ACC112 (cell line): ENCODE data around the gene KCNK10.
A peak's percentile ranks its signal among the peaks of the same experiment; 100 is the strongest.

Source experiments
- H2AFZ ChIP-seq: fragments of 200-600 bp; sonication (generic); one replicate; pipeline ENCODE4 v1.6.0; 2017; ENCODE audit warnings: antibody characterized with exemption, low read length; ENCODE audit not compliant: unreplicated experiment
- H3K27ac ChIP-seq: fragments of 200-600 bp; sonication (generic); 2 replicates; pipeline ENCODE4 v1.5.1; 2014; ENCODE audit warnings: low read depth, mild to moderate bottlenecking, antibody characterized with exemption, low read length, moderate library complexity
- H3K27me3 ChIP-seq: fragments of 200-600 bp; sonication (generic); 2 replicates; pipeline ENCODE4 v1.6.1; 2014; ENCODE audit warnings: mild to moderate bottlenecking, antibody characterized with exemption, low read length, moderate library complexity, mixed read lengths; ENCODE audit not compliant: insufficient read depth
- H3K36me3 ChIP-seq: fragments of 200-600 bp; sonication (generic); 2 replicates; pipeline ENCODE4 v1.6.1; 2016; ENCODE audit warnings: mild to moderate bottlenecking, antibody characterized with exemption, low read length, moderate library complexity, mixed read lengths; ENCODE audit not compliant: insufficient read depth
- H3K4me1 ChIP-seq: fragments of 200-600 bp; sonication (generic); one replicate; pipeline ENCODE4 v1.6.1; 2016; ENCODE audit warnings: low read length, mixed read lengths; ENCODE audit not compliant: insufficient read depth, unreplicated experiment, control insufficient read depth
- H3K4me3 ChIP-seq: fragments of 200-600 bp; sonication (generic); 2 replicates; pipeline ENCODE4 v1.5.1; 2014; ENCODE audit warnings: mild to moderate bottlenecking, low read depth, low read length
- H3K79me2 ChIP-seq: fragments of 200-600 bp; sonication (generic); one replicate; pipeline ENCODE4 v1.6.0; 2016; ENCODE audit warnings: low read length; ENCODE audit not compliant: control insufficient read depth, unreplicated experiment, insufficient read depth

Gene KCNK10

DNA sequence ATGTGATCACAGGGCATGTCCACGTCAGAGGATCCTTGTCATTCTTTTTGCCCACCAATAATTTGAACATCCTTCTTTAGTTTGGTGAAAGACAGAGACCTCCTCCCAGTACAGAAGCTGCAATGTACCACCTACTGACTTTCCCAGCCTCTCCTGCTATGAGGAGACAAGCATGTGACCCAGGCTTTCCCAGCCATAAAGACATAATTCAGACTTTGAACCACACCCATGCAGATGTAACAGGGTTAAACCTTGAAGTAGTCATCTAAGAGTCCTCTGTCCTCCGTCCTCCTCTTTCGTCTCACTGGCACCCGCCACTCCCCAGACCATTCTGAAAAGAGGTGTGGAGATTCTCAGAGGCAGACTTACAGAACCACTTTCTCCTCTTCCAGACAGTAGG is 120.8 kb downstream of the KCNK10 start:
- Histone ChIP-seq H3K27ac (no peak overlapping the region), H3K79me2 (no peaks in the 10 kb centered on the region), H3K4me1 (no peaks in the 10 kb centered on the region), H3K4me3 (no peak overlapping the region), H3K36me3 (no peaks in the 10 kb centered on the region), H3K27me3 (no peaks in the 10 kb centered on the region; the same call in 1 of the 2 replicates), H2AFZ (no peak overlapping the region)

DNA sequence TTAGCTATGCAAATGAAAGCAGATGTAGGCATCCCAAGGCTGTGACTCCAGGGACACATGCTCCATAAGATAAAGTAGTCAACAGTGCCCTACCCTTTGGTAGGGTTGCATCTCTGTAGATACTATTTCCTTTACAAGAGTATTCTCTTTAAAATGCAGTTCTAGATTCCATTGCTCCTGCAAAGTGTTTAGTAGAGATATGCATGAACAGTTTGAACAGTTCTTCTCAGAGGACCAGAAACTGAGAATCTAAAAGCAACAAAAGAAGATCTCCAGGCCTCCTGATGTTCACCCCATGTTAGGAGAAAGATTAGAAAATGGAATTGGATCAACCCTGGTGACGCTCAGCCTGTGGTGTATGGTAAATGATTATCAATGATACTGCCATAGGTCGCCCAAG is 121.2 kb downstream of the KCNK10 start:
- peaks cover 4% of the 10 kb centered on the region; the same call in 1 of the 2 replicates for H3K27me3 ChIP-seq
- no peak overlapping the region for H2AFZ ChIP-seq
- no peaks in the 10 kb centered on the region for H3K79me2 ChIP-seq
- H3K27ac ChIP-seq: no peak overlapping the region
- H3K4me3 ChIP-seq: no peak overlapping the region
- no peaks in the 10 kb centered on the region for H3K4me1 ChIP-seq
- H3K36me3 ChIP-seq: no peaks in the 10 kb centered on the region

DNA sequence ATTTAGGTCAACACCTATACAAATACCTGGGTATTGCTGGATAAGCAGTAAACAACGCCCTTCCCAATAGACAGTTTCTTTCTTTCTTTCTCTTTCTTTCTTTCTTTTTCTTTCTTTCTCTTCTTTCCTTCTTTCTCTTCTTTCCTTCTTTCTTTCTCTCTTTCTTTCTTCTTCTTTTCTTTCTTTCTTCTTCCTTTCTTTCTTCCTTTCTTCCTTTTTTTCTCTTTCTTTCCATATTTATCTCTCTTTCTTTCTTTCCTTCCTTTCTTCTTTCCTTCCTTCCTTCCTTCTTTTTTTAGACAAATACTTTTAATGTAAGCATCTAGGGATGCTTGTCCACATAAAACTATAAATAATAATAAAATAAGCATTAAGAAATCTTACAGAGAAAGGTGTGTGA is 123.2 kb downstream of the KCNK10 start:
- Histone ChIP-seq H3K27me3 (peaks cover 23% of the 10 kb centered on the region), H3K27ac (no peak overlapping the region), H3K4me3 (no peak overlapping the region), H2AFZ (no peak overlapping the region), H3K79me2 (no peaks in the 10 kb centered on the region), H3K36me3 (no peaks in the 10 kb centered on the region), H3K4me1 (no peaks in the 10 kb centered on the region)

DNA sequence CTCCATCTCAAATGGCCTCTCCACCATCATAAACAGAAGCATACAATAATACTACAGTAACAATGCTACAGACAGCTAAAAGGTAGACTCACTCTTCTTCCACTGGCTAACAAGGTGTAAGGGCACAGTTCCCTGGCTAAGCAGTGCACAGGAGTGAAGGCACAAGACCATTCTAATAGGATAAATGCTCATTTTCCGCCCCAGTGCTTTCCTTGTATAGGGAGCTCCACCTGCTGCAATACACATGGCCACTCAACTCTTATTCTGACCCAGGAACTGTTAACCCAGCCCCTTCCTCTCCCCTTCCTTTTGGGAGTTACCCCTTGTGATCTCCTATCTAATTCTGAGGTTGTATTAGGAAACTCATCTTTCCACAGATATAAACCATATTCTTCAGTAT is 124.6 kb downstream of the KCNK10 start:
- H2AFZ ChIP-seq: no peak overlapping the region
- no peaks in the 10 kb centered on the region for H3K36me3 ChIP-seq
- no peak overlapping the region for H3K27ac ChIP-seq
- no peaks in the 10 kb centered on the region for H3K79me2 ChIP-seq
- no peak overlapping the region for H3K4me3 ChIP-seq
- H3K4me1 ChIP-seq: no peaks in the 10 kb centered on the region
- peaks cover 38% of the 10 kb centered on the region for H3K27me3 ChIP-seq

DNA sequence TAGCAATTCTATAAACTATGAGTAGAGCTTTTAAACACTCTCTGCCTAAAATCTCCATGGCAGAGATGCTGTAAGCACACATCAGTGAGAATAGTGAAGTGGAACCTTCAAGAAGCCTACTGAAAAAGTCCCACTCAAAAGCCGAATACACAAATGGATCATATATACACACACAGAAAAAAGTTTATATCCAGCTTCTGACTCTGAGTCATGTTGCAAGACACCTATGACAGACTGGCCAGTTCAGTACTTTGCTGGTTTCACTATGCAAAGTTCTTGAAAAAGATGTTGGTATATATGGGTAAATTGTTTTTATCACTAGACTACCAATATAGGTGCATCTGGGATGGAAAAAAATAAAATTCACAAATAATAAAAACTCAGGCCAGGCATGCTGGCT is 126.1 kb downstream of the KCNK10 start:
- Histone ChIP-seq H2AFZ (no peak overlapping the region), H3K4me1 (no peaks in the 10 kb centered on the region), H3K4me3 (no peak overlapping the region), H3K36me3 (no peaks in the 10 kb centered on the region), H3K27ac (no peak overlapping the region), H3K27me3 (peaks cover 53% of the 10 kb centered on the region), H3K79me2 (no peaks in the 10 kb centered on the region)

DNA sequence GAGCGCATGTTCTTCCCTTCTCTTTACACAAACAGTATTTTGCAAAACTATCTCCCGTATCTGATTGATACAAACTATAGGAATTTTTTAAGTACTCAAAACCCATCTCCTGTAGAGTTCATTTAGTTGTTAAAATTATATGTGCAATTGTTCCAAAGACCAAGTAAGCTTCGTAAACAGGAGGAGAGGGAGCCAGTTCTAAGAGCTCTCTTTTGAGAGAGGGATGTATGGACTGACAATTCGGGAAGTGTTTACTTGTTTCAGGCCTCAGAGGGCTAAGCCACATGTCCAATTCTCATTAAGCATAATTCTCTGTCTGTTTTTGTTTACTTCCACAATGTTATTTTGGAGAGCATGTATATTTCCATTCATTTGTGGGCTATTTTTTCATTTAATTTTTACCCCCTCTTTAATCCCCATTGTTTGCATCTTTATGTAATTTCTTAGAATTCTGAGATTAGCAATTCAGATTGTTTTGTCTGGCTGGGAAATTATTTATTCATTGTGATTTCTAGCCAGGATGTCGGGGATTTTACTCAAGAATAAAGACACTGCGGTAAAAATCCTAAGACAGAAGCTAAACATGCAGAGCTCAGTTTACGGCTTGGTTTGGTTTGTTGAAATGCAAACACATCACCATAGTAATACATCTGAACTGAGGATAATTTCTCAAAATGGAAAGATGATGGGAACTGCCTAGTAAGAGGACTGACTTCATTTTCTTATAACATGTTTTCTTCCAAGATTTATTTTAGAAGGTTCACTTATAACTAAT is 126.8 kb downstream of the KCNK10 start:
- Histone ChIP-seq H2AFZ (no peak overlapping the region), H3K4me3 (no peak overlapping the region), H3K27ac (no peak overlapping the region), H3K36me3 (no peaks in the 10 kb centered on the region), H3K79me2 (no peaks in the 10 kb centered on the region), H3K4me1 (no peaks in the 10 kb centered on the region), H3K27me3 (peaks cover 58% of the 10 kb centered on the region)

DNA sequence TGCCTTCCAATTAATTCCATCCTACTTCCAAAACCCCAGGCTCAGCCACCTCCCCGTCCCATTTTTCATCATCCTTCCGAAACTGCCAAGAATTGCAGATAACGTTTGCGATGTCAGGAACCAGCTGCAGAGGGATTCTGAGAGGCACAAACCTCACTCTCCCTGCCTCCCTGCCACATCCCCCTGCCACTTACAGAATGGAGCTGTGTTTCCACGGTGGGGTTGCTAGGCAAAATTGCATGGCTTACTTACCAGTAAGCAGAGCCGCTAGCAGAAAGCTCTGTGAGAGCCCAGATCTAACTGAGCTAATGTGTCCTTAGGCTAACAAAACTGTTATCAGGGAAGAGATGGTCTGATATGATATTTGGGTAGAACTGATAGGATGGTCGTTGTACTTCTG is 127.4 kb downstream of the KCNK10 start:
- Histone ChIP-seq H3K36me3 (no peaks in the 10 kb centered on the region), H3K4me1 (no peaks in the 10 kb centered on the region), H3K4me3 (no peak overlapping the region), H3K27ac (no peak overlapping the region), H2AFZ (no peak overlapping the region), H3K27me3 (peaks cover 60% of the 10 kb centered on the region), H3K79me2 (no peaks in the 10 kb centered on the region)

DNA sequence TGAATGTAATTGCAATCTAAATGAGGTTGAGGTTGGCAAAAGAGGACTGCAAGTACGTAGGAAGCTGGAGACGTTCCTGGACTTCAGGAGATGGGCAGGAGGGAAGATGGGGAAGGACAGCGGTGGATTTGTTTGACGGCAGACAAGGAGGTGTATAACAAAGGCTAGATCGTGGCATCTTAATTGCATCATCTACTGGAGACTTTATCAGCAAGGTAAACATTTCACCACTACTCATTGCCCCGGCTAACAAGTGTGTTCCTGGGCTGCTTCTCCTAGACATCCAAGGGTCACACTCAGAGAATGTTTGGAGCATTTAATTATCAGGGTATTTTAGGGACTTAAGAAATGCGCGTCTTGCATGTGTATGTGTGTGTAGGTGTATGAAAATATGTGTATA is 128.5 kb downstream of the KCNK10 start:
- H3K27ac ChIP-seq: no peak overlapping the region
- no peaks in the 10 kb centered on the region for H3K4me1 ChIP-seq
- peaks cover 66% of the 10 kb centered on the region for H3K27me3 ChIP-seq
- H2AFZ ChIP-seq: no peak overlapping the region
- H3K4me3 ChIP-seq: no peak overlapping the region
- H3K79me2 ChIP-seq: no peaks in the 10 kb centered on the region
- H3K36me3 ChIP-seq: no peaks in the 10 kb centered on the region

DNA sequence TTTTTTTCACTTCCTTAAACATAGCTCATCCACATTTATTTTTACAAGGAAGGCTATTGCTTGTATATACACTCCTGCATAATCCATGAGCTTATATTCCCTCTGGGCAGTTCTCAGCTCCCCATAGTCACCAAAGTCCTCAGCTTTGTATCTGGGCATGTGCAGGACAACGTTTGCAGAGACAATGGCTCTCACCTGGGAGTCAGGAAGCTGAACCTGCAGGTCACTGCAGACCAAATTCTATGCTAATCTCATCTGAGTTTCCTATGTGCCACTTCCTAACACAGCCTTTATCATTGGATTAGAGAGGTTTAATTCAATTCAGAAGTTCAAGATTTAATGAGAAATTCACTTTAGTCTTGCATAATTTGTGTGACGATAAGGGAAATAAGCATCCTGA is 131.5 kb downstream of the KCNK10 start:
- H2AFZ ChIP-seq: no peak overlapping the region
- H3K27me3 ChIP-seq: peaks cover 60% of the 10 kb centered on the region
- H3K4me1 ChIP-seq: no peaks in the 10 kb centered on the region
- H3K79me2 ChIP-seq: no peaks in the 10 kb centered on the region
- no peaks in the 10 kb centered on the region for H3K36me3 ChIP-seq
- no peak overlapping the region for H3K4me3 ChIP-seq
- no peak overlapping the region for H3K27ac ChIP-seq

DNA sequence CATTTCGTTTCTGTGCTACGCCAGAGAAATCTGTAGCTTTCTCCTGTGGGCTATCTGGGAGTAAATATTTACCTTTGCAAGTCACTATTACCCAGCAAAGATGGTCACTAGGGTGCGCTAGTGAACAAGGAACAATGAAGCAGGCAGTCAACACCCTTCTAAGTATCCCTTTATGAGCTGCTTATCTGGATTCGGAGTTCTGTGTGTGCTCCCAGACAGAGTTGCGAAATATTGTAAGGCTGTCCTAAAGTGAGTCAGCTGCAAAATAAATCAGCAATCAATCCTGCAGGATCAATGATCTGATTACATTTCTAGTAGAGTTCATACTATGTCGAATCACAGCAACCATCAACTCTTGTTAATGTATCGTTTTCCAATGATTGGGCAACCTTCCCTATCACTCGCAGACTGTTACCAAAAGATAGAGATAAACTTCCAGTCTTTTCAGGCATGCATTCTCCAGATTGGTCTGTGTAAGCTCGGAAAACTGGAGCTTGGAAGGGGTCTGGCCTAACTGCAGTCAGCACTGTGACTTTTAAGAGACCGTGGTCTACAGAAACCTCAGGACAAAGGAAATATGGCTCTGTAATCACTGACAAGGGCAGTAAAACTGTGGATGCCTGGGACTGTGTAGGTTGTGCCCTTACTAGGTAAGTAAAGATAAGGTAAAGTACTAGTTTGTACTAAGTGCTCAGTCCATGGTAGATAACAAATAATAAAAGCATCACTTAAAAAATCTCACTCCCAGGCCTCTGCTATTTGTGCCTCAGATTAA is 133.5 kb downstream of the KCNK10 start:
- Histone ChIP-seq H3K36me3 (no peaks in the 10 kb centered on the region), H2AFZ (no peak overlapping the region), H3K4me3 (peak overlapping the region; percentile 25; the same call in 1 of the 2 replicates), H3K27me3 (peaks cover 40% of the 10 kb centered on the region), H3K27ac (no peak overlapping the region), H3K4me1 (no peaks in the 10 kb centered on the region), H3K79me2 (no peaks in the 10 kb centered on the region)
